NCI-H446 treated with DMSO at 0.1 percent for 48 hours (cell line): ENCODE measurements around the gene PROSER2.

Source experiments
- DNase-seq: peaks from one replicate; lab custom pipeline; 2025; lab: John Stamatoyannopoulos, UW

Gene PROSER2, protein sequence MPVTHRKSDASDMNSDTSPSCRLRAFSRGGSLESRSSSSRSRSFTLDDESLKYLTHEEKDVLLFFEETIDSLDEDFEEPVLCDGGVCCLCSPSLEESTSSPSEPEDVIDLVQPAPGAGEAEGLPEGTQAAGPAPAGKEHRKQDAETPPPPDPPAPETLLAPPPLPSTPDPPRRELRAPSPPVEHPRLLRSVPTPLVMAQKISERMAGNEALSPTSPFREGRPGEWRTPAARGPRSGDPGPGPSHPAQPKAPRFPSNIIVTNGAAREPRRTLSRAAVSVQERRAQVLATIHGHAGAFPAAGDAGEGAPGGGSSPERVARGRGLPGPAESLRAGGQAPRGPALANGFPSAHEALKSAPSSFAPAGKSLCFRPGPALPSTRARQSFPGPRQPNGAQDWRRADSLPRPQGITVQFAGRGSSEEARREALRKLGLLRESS

GRCh38 chr10:11823122-11823988, at the start of gene PROSER2:
TSS of gene PROSER2 (plus strand) at chr10:11823356. CDS start at chr10:11852078, 28,722 bp downstream.
- no peak for DNase-seq

- no peak for DNase-seq
These were observed 49.3 kb upstream of the PROSER2 start for GRCh38 chr10:11773761-11774441.

GRCh38 chr10:11775412-11775811, 47.7 kb upstream of the PROSER2 start:
- no peak for DNase-seq

DNA sequence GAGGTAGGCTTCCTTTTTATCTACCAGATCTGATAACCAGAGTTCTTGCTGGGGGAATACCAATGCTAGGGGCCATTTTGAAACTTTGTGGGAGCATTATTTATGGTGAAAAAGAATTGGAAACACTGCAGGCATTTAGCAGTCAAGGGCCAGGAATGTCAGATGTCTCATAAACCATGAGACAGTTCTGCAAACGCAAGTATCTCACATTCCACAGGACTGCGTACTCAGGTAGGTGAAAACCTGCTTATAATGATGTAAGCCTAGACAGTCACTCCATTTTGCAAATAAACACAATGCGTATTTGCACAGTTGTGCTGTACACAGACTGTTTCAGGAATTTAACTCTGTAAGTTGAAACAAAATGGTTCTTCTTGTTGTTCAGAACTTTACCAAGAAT, 47.1 kb upstream of the PROSER2 start:
- DNase-seq, result no peak

GRCh38 chr10:11781114-11781513, 42.0 kb upstream of the PROSER2 start:
- no peak for DNase-seq

DNA sequence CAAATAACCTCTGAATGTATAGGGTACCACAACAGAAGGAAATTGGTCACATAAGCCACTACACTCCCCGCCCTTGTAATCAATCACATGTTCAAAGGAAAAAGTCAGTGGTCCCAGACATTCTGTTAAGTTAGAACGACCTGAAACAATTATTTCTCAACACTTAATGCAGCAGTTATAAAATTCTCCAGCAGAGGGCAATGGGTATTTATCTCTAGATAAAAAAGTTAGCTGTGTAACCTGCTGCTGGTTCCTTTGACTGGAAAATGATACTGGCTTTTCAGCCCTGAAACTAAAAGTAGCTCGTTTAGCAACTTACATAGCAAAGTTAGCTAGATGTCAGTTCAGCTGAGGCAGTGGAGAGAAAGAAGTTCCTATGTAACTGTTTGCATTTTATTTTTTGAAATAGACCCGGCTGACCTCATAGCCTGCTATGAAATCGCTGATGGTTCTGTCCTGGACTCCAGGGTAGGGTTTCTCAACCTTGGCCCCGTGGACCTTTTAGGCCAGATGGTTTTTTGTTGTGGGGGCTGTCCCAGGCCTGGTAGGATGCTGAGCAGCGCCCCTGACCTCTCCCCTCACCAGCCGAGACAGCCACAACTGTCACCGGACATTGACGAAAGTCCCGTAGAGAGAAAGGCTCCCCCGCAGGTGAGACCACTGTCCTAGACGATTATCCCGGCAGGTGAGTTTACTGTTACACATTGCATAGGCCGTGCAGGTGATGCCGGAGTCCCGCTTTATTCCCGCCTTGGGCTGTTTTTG, 40.2 kb upstream of the PROSER2 start:
- no peak for DNase-seq

- no peak for DNase-seq
These were observed 39.6 kb upstream of the PROSER2 start for GRCh38 chr10:11783558-11783865.

DNA sequence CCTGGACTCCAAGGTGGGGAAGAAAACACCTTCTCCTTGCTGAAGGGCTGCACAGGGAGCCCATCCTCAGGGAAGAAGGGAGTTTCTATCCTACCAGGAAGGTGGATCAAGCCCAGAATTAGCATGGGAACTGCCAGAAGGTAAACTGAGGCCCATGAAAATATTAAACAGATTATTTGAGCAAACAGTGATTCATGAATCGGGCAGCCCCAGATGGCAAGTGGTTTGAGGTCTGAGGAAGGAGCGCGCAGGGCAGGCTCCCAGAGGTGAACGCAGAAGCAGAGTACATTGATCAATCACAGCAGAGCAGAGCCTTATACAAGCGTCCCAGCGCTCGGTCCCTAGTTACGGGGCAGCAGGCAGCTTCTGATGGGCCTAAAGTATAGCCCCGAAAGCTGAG, 35.8 kb upstream of the PROSER2 start:
- no peak for DNase-seq

GRCh38 chr10:11787846-11788245, 35.3 kb upstream of the PROSER2 start:
- DNase-seq, result no peak

- DNase-seq, result no peak
These were observed 33.9 kb upstream of the PROSER2 start for GRCh38 chr10:11789306-11789705.

DNA sequence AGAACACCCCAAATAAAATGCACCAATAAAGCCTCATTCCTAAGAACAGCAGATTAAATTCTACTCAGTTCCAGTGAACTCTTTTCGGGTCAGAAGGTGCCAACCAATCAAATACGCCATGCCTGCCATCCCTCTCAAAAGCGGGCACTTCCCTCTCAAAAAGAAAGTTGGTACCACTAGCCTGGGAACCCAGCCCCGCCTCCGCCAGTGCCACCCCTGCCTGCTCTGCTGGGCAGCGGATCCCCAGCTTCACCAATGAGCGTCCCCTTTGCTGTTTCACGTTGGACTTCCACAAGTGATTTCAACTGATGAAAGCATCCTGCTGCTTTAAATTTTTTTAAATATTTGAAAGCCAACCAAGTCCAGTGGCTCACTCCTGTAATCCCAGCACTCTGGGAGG, 33.2 kb upstream of the PROSER2 start:
- DNase-seq, result no peak

DNA sequence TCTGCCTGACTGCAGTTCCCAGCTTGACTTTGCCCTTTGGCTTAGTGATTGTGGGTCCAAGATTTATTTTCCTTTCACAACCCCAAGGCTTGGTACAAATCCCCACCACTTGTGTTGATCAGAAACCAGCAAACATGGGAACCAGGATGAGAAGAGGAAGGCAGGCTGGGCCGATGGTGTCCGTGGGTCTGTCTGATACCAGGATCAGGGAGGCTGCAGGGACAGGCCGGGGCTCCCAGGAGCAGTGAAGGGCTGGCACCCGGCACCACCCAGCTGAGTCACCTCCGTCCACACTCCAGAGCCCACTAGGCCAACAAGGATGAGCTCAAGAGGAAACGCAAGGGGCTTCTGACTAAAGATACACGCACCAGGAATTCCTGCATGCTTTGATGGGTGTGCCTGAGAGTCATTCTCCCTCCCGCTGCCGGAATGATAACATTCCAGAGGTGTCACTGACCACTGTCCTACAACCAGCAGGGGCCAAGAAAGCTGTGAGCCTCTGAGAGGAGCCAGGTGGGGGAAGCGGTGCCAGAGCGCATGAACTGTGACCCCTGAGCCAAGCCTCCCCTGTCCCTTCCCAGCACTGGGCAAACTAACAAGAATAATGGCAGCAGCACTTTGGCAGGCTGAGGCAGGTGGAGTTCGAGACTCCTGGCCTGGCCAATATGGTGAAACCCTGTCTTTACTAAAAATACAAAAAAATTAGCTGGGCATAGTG, 29.2 kb upstream of the PROSER2 start:
- no peak for DNase-seq

DNA sequence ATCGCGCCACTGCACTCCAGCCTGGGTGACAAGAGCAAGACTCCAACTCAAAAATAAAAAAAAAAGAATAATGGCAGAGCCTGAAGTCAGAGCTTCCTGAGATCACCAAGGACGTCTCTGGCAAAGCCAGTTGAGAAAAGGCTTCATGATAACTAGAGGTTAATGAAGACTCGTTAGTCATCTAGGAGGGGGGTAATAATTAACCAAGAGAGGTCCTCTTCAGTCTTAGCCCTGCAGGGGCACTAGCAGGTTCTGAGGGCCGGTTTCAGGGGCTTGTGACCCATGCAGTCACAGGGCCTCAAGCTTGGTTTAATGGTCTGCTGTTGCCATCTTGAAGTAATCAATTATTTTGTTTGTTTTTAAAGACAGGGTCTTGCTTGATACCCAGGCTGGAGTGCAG, 28.6 kb upstream of the PROSER2 start:
- no peak for DNase-seq

DNA sequence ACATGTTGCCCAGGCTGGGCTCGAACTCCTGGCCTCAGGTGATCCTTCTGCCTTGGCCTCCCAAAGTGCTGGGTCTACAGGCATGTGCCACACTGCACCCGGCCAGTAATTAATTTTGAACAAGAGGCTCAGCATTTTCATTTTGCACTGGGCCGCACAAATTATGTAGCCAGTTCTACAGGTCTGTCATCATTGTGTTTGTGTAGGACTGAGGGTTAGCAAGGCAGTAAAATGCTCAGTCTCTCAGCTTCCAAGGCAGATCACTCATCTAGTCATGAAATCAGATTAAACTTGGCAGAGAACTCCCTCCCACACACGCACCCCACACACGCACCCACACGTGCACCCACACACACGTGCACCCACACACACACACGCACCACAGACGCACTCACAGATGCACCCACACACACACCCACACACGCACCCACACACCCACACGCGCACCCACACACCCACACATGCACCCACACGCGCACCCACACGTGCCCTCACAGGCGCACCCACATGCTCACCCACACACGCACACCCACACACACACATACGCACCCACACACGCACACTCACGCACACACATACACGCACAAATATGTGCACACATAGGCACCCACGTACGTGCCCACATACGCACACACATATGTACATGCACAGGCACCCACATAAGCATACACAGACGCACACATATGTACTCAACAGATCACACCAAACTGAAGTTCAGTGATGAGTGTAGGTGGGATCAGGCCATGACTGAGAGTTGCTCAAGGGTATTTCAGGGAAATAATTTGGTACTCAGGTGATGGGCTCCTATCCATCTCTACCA, 27.8 kb upstream of the PROSER2 start:
- no peak for DNase-seq

GRCh38 chr10:11796474-11796873, 26.7 kb upstream of the PROSER2 start:
- peak; percentile 4 for DNase-seq

GRCh38 chr10:11797281-11797680, 25.9 kb upstream of the PROSER2 start:
- DNase-seq, result no peak

- no peak for DNase-seq
These were observed 25.1 kb upstream of the PROSER2 start for GRCh38 chr10:11797847-11798633.

DNA sequence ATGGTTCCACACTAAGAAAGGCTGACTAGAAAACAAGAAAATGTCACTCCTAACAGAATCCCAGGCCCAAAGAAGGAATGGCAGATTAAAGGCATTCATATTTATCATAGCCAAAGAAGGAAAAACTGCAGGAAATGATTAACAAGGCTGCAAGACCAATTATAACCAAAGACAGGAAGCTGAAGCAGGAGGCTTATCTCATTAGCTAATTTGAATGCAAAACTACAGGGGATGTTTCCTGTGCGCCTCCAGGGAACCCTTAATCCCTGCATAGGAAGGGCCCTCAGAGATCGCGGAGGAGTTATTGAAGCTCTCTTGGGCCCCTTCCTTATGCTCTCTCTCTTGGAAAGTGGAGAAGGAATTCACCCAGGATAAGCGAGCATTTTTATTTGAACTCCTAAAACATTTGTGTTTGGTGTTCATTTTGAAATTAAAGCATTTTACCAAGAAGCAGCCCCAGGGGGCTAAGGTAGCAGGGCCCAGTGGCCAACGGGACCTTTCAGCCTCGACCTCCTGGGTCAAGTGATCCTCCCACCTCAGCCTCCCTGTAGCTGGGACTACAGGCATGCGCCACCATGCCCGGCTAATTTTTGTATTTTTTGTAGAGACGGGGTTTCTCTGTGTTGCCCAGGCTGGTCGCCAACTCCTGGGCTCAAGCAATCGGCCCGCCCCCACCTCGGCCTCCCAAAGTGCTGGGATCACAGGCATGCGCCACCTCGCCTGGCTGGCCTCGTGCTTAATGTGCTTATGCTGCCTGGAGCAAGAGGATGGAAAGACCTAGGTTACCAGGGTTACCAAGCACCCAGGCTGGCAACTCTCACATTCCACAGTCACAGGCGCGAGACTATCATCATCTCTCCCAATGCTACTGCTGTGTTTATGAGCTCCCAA, 24.1 kb upstream of the PROSER2 start:
- no peak for DNase-seq

DNA sequence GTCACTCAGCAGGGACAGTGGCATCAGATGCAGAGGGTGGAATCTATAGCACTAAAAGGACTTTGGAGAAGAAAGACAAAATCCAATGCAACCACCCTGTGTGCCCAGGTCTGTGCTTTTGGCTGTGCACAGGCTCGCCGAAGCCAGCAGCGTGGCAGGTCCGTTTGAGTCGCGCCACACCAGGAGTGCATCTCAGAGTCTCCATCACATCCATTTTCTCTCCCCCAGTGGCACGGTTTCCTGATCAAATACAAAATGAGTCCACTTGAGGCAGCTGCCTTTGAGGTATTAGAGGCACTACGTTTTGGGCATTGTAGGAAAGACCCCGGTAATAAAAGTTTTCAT, 23.4 kb upstream of the PROSER2 start:
- DNase-seq, result no peak
